IMR-90 (cell line): ENCODE results near the gene RAC2. TPM values are rescaled to one million over a fixed set of nuclear protein-coding genes. Genes with fewer than 3 reads are reported as not detected.
A peak's percentile ranks its signal among the peaks of the same experiment; 100 is the strongest.

Source experiments
- ATAC-seq: fragments of 200-7000 bp; cut with Tn5 transposase; 2 replicates; pipeline ENCODE4 v1.9.1; 2020; ENCODE audit warnings: low read depth, mild to moderate bottlenecking, moderate library complexity
- BruUV-seq: library from RNA; stranded (reverse); fragments of 400-500 nt; replicated peaks from 2 replicates; lab custom pipeline; 2021; lab: Mats Ljungman, UMichigan
- CTCF ChIA-PET: fragments of 300-600 bp; formaldehyde crosslinking; extraction: SDS; loops from one replicate; lab custom pipeline; 2021; ENCODE audit warnings: antibody characterized with exemption; lab: Yijun Ruan, JAX
- POLR2A ChIA-PET: fragments of 300-600 bp; sonication (Branson Sonifier 250); formaldehyde crosslinking; loops from one replicate; lab custom pipeline; 2022; ENCODE audit warnings: antibody characterized with exemption; ENCODE audit not compliant: unreplicated experiment; lab: Charles Lee
- DNase-seq: peaks from one replicate; pipeline ENCODE4 v3.0.0; 2013
- H2AFZ ChIP-seq: replicated peaks from 2 replicates; pipeline ENCODE3; 2013; ENCODE audit warnings: low read length, mild to moderate bottlenecking; ENCODE audit not compliant: poor library complexity
- H2AK5ac ChIP-seq: 2 replicates; pipeline ENCODE4 v1.6.1; 2013; ENCODE audit warnings: low read depth, low read length, inconsistent platforms
- H2AK9ac ChIP-seq: replicated peaks from 2 replicates; pipeline ENCODE3; 2013; ENCODE audit warnings: mild to moderate bottlenecking, low read depth, low read length, moderate library complexity; ENCODE audit not compliant: poor library complexity
- H2BK120ac ChIP-seq: 2 replicates; pipeline ENCODE4 v1.6.1; 2013; ENCODE audit warnings: low read depth, low read length, inconsistent platforms
- H2BK15ac ChIP-seq: 3 replicates; pipeline ENCODE4 v1.6.1; 2013; ENCODE audit warnings: low read depth, low read length, inconsistent platforms
- H2BK20ac ChIP-seq: 2 replicates; pipeline ENCODE4 v1.6.1; 2013; ENCODE audit warnings: low read depth, mild to moderate bottlenecking, inconsistent platforms, low read length, moderate library complexity
- H2BK5ac ChIP-seq: 2 replicates; pipeline ENCODE4 v1.6.1; 2013; ENCODE audit warnings: mild to moderate bottlenecking, low read depth, low read length, inconsistent platforms; ENCODE audit not compliant: poor library complexity, severe bottlenecking
- H3K14ac ChIP-seq: replicated peaks from 2 replicates; pipeline ENCODE4 v1.6.1; 2013; ENCODE audit warnings: low read depth, low read length, inconsistent platforms
- H3K18ac ChIP-seq: 2 replicates; pipeline ENCODE4 v1.6.1; 2013; ENCODE audit warnings: low read depth, low read length, control low read depth
- H3K23ac ChIP-seq: 2 replicates; pipeline ENCODE4 v1.6.1; 2013; ENCODE audit warnings: low read depth, low read length, inconsistent platforms
- H3K27ac ChIP-seq: 2 replicates; pipeline ENCODE4 v1.5.1; 2013; ENCODE audit warnings: mild to moderate bottlenecking, control low read depth, low read length; ENCODE audit not compliant: insufficient read depth
- H3K27me3 ChIP-seq: 2 replicates; pipeline ENCODE4 v1.6.1; 2013; ENCODE audit warnings: low read length; ENCODE audit not compliant: control insufficient read depth, insufficient read depth
- H3K36me3 ChIP-seq: 2 replicates; pipeline ENCODE4 v1.6.1; 2013; ENCODE audit warnings: low read length, mixed read lengths; ENCODE audit not compliant: control insufficient read depth, insufficient read depth
- H3K4ac ChIP-seq: 2 replicates; pipeline ENCODE4 v1.6.1; 2013; ENCODE audit warnings: low read depth, low read length, inconsistent platforms
- H3K4me1 ChIP-seq: 2 replicates; pipeline ENCODE4 v1.6.1; 2013; ENCODE audit warnings: low read length, mixed read lengths; ENCODE audit not compliant: control insufficient read depth, insufficient read depth
- H3K4me2 ChIP-seq: 2 replicates; pipeline ENCODE4 v1.6.1; 2013; ENCODE audit warnings: low read depth, mild to moderate bottlenecking, control low read depth, low read length, moderate library complexity
- H3K4me3 ChIP-seq: 2 replicates; pipeline ENCODE4 v1.5.1; 2013; ENCODE audit warnings: low read depth, mild to moderate bottlenecking, control low read depth, low read length, moderate library complexity; ENCODE audit not compliant: insufficient read depth
- H3K56ac ChIP-seq: 2 replicates; pipeline ENCODE4 v1.6.1; 2013; ENCODE audit warnings: low read length, inconsistent platforms; ENCODE audit not compliant: insufficient read depth; ENCODE audit errors: extremely low read depth
- H3K79me1 ChIP-seq, 2 experiments: 2 replicates each; pipeline ENCODE4 v1.6.1; 2013; ENCODE audit warnings: low read length in 2 of 2, inconsistent platforms in 1 of 2, low read depth in 1 of 2
- H3K9ac ChIP-seq: 2 replicates; pipeline ENCODE4 v1.6.1; 2013; ENCODE audit warnings: low read depth, low read length, control low read depth
- H3K9me1 ChIP-seq: 2 replicates; pipeline ENCODE4 v1.6.1; 2013; ENCODE audit warnings: low read length, inconsistent platforms; ENCODE audit not compliant: insufficient read depth
- H3K9me3 ChIP-seq: 2 replicates; pipeline ENCODE4 v1.6.1; 2013; ENCODE audit warnings: low read length; ENCODE audit not compliant: control insufficient read depth, insufficient read depth
- H4K20me1 ChIP-seq: 2 replicates; pipeline ENCODE4 v1.6.1; 2013; ENCODE audit warnings: low read length, inconsistent platforms; ENCODE audit not compliant: insufficient read depth
- H4K5ac ChIP-seq: 2 replicates; pipeline ENCODE4 v1.6.1; 2013; ENCODE audit warnings: mild to moderate bottlenecking, low read depth, low read length, control low read depth
- H4K8ac ChIP-seq, 2 experiments: 2 replicates each; pipeline ENCODE4 v1.6.1; 2013; ENCODE audit warnings: low read depth in 2 of 2, low read length in 2 of 2, control low read depth in 1 of 2, inconsistent platforms in 1 of 2
- H4K91ac ChIP-seq: 2 replicates; pipeline ENCODE4 v1.6.1; 2013; ENCODE audit warnings: low read depth, low read length, inconsistent platforms; ENCODE audit not compliant: insufficient read depth
- FOS ChIP-seq: fragments of 150-350 bp; IDR thresholded peaks from 2 replicates; pipeline ENCODE4 v1.6.1; 2016; ENCODE audit warnings: low read depth, low read length
- MAFK ChIP-seq: IDR thresholded peaks from 2 replicates; pipeline ENCODE4 v1.6.1; 2012; ENCODE audit warnings: low read depth, low read length, improper control_type of control experiment
- RAD21 ChIP-seq: IDR thresholded peaks from 2 replicates; pipeline ENCODE4 v1.6.1; 2012; ENCODE audit warnings: low read length, improper control_type of control experiment
- RCOR1 ChIP-seq: IDR thresholded peaks from 2 replicates; pipeline ENCODE4 v1.6.1; 2012; ENCODE audit warnings: mild to moderate bottlenecking, low read length, improper control_type of control experiment; ENCODE audit not compliant: insufficient replicate concordance
- USF2 ChIP-seq: fragments of 150-350 bp; IDR thresholded peaks from 2 replicates; pipeline ENCODE4 v1.6.1; 2017; ENCODE audit warnings: mild to moderate bottlenecking, antibody characterized with exemption, low read length, low read depth
- WGBS, 2 experiments: methylation state at CpG; one replicate each; pipeline versions ENCODE4 v1.1.5 to v1.1.7; 2013; ENCODE audit warnings: missing lambda C conversion rate in 2 of 2; ENCODE audit not compliant: insufficient read length in 1 of 2; ENCODE audit errors: extremely low coverage in 2 of 2; 5-methylcytosine and 5-hydroxymethylcytosine counted together
- dilution Hi-C: fragments of 300-500 bp; cut with HindIII; formaldehyde crosslinking; loops from one replicate; pipeline ENCODE4 v1.14.3; 2018; ENCODE audit warnings: low sequenced_read_pairs; ENCODE audit not compliant: unreplicated experiment
- in situ Hi-C: fragments of 300-500 bp; cut with MboI; formaldehyde crosslinking; loops from 3 replicates; pipeline ENCODE4 v1.14.3; 2019; ENCODE audit warnings: low sequenced_read_pairs, inconsistent platforms, mixed read lengths
- intact Hi-C: fragments of 100-400 bp; cut with micrococcal nuclease; formaldehyde crosslinking; loops from 2 replicates; pipeline ENCODE4 v1.10.0; 2022
- polyA plus RNA-seq, 3 experiments: library from polyadenylated mRNA; depleted of rRNA; stranded (reverse); fragments of >200 nt; gene quantifications; 2 replicates each; pipeline ENCODE4 v1.2.3, GENCODE V29; 2012; ENCODE audit warnings: low replicate concordance in 1 of 3
- total RNA-seq: library from RNA; depleted of rRNA; stranded (reverse); fragments of >200 nt; gene quantifications from 2 replicates; pipeline ENCODE4 v1.2.3, GENCODE V29; 2012

The RAC2 gene
- total and polyA plus RNA-seq, 2 of the 4 experiments (the other 2 are of a cell fraction) = 10.0 to 72.3 TPM

DNA sequence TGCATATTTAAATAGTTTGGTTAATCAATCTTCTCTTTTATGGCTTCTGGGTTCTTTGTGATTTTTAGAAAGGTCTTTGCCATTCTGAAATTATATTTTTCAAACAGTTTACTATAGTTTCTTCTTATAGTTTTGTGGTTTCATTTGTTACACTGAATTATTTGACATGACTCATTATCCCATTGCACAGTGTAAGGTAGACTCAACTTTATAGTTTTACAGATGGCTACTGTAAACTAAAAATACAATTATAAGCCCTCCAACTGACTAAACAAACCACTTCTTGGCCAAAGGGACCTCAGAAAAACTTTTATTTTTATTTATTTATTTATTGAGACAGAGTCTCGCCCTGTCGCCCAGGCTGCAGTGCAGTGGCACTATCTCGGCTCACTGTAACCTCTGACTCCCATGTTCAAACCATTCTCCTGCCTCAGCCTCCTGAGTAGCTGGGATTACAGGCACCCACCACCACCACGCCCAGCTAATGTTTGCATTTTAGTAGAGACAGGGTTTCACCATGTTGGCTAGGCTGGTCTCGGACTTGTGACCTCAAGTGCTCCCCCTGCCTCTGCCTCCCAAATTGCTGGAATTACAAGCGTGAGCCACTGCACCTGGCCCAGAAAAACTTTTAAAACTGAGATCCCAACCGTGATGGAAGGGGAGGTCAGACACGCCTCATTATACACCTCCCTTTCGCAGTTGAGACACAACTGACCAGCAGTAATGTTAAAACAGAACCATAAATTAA, 14.1 kb upstream of the RAC2 start:
- Histone ChIP-seq H3K4me2 (no peak overlapping the region), H3K4me1 (peaks cover 5% of the 10 kb centered on the region), H3K79me1 (no peaks in the 10 kb centered on the region), H3K4me3 (no peak overlapping the region), H3K18ac (no peak overlapping the region), H2AK5ac (peak overlapping the region; percentile 21; the same call in 1 of the 2 replicates), H2BK5ac (no peak overlapping the region), H3K9ac (no peak overlapping the region), H4K20me1 (no peaks in the 10 kb centered on the region), H3K4ac (no peak overlapping the region), H2AK9ac (no peak overlapping the region), H3K23ac (no peak overlapping the region), H4K91ac (no peak overlapping the region), H3K36me3 (no peaks in the 10 kb centered on the region), H2BK20ac (peak overlapping the region; percentile 38; the same call in 1 of the 2 replicates), H2BK15ac (no peak overlapping the region), H3K14ac (no peak overlapping the region), H3K56ac (no peak overlapping the region), H2BK120ac (no peak overlapping the region), H2AFZ (no peak overlapping the region), H4K8ac (no peak overlapping the region), H3K9me1 (no peaks in the 10 kb centered on the region), H4K5ac (no peak overlapping the region), H3K27me3 (peaks cover 11% of the 10 kb centered on the region), H3K9me3 (no peaks in the 10 kb centered on the region), H3K27ac (no peak overlapping the region)
- dilution Hi-C loops (no loop called here), intact Hi-C loops (no loop called here), in situ Hi-C loops (no loop called here)
- DNase-seq (peak; percentile 38), ATAC-seq (0 out of 2 replicates have a peak, but pooled peaks have one; percentile 5)
- 0 out of 2 replicates have a peak, but pooled peaks have one; percentile 35 for TF ChIP-seq FOS
- no peak for TF ChIP-seq RAD21
- TF ChIP-seq MAFK = no peak
- no peak for TF ChIP-seq USF2
- TF ChIP-seq RCOR1 = no peak
- no TSS peak for BruUV-seq
- CTCF ChIA-PET = no interaction called here
- WGBS, 2 experiments = no CpG with 5 or more reads among the region's 9 CpGs
- POLR2A ChIA-PET = no interaction called here
